HG03025 (cell line): ENCODE measurements around the gene AMOT.
"Not testable (repeated sequence)": the region's sequence is repeated elsewhere in the genome, so short reads cannot be mapped to it uniquely, and the experiment has no call there.

Experiments used
- ATAC-seq: cut with Tn5 transposase; IDR thresholded peaks from one replicate; pipeline ENCODE4 v1.9.1; 2021; ENCODE audit warnings: mild to moderate bottlenecking, moderate library complexity; ENCODE audit not compliant: unreplicated experiment, low FRiP score

Gene AMOT, protein sequence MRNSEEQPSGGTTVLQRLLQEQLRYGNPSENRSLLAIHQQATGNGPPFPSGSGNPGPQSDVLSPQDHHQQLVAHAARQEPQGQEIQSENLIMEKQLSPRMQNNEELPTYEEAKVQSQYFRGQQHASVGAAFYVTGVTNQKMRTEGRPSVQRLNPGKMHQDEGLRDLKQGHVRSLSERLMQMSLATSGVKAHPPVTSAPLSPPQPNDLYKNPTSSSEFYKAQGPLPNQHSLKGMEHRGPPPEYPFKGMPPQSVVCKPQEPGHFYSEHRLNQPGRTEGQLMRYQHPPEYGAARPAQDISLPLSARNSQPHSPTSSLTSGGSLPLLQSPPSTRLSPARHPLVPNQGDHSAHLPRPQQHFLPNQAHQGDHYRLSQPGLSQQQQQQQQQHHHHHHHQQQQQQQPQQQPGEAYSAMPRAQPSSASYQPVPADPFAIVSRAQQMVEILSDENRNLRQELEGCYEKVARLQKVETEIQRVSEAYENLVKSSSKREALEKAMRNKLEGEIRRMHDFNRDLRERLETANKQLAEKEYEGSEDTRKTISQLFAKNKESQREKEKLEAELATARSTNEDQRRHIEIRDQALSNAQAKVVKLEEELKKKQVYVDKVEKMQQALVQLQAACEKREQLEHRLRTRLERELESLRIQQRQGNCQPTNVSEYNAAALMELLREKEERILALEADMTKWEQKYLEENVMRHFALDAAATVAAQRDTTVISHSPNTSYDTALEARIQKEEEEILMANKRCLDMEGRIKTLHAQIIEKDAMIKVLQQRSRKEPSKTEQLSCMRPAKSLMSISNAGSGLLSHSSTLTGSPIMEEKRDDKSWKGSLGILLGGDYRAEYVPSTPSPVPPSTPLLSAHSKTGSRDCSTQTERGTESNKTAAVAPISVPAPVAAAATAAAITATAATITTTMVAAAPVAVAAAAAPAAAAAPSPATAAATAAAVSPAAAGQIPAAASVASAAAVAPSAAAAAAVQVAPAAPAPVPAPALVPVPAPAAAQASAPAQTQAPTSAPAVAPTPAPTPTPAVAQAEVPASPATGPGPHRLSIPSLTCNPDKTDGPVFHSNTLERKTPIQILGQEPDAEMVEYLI

GRCh38 chrX:112840382-112841113 is at the start of gene AMOT:
TSS of gene AMOT (minus strand) at chrX:112840831. CDS start at chrX:112823126, 17,705 bp downstream.
- ATAC-seq: peak; percentile 77

GRCh38 chrX:112889400-112889799 is 48.8 kb upstream of the AMOT start:
- no peak for ATAC-seq

- ATAC-seq: no peak
Observed at GRCh38 chrX:112888916-112889315, 48.3 kb upstream of the AMOT start.

DNA sequence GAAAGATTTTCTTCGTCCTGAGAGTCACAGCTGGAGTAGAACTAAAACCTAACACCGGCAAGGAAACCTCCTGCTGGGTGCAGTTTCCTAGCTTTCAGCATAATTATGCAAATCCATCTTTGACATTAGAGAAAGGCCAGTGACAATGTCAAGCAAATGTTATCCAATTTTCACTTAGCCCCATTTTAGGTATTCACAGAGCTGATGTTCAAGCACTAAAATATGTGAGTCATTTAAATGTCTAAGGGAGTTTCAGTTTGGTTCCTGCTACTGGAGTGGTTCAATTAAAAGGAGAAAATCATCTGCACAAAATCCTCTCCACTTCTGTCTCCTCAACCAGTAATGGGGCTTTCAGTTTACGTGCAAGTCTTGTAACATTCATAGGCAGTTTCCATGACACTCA is 37.1 kb upstream of the AMOT start:
- peak; percentile 71 for ATAC-seq

GRCh38 chrX:112874614-112875013 is 34.0 kb upstream of the AMOT start:
- ATAC-seq: peak; percentile 39

GRCh38 chrX:112874175-112874574 is 33.5 kb upstream of the AMOT start:
- no peak for ATAC-seq

- ATAC-seq: no peak
Observed at GRCh38 chrX:112868586-112868985, 28.0 kb upstream of the AMOT start.

GRCh38 chrX:112867570-112867969 is 26.9 kb upstream of the AMOT start:
- ATAC-seq: peak; percentile 66

DNA sequence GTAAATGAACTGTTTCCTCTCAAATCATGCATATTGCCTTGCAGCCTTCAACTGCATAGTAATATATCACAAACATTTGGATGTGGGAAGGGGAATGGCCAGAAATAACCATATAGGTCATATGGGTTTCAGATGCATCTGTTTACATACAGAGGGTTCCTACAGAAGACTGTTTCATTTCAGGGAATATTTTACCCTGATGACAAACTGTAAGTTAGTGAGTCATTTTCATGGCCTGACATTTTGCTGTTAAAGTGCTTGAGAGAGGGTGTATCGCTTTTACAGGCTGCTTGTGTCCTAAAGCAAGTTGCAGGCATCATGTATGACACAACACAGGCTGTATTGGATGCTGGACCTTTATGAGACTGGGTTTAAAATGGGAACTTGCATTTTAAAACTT is 25.5 kb upstream of the AMOT start:
- no peak for ATAC-seq

DNA sequence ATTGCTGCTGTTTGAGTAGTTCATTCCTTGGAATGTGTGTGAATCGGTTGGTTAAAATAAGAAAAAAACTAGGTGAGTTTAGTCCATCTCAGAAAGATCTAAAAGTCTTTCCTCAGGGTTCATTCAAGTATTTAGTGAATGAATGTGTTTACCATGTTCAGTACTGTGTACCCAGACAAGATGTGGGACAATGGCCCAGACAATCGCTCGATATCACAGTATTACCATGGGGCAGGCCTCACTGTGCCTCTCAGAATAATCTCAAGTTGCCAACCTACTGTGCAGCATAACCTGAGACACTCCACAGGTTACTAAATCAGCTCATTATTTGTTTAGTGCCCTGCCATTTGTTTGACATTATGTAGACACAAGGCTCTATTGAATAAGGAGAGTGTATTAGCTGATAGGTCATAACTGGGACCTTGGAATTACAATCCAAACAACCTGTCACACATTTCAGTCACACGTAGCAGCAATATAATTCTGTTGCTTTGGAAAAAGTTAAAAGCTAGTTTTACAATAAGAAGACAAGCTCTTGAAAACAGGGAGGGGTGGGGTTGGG is 24.9 kb upstream of the AMOT start:
- no peak for ATAC-seq

DNA sequence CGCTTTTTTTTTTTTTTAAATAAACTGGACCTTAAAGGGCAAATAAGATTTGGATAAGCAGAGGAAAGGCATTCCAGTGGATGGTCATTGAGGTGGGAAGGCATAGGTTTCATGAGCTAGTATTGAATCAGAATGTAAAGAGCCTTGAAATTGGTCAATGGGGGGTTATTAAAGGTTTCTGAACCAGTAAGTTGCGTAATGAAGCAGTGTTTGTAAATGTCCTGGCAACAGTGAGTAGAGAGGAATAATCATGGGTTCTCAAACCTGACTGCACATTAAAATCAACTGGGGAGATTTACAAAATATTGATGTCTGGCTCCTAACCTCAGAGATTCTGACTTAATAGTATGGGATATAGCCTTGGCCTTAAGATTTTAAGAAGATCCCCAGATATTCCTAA is 23.2 kb upstream of the AMOT start:
- no peak for ATAC-seq

- no peak for ATAC-seq
Observed at GRCh38 chrX:112857478-112857878, 16.8 kb upstream of the AMOT start.

- not testable (repeated sequence) for ATAC-seq
Observed at GRCh38 chrX:112854901-112855300, 14.3 kb upstream of the AMOT start.

- no peak for ATAC-seq
Observed at GRCh38 chrX:112852851-112853250, 12.2 kb upstream of the AMOT start.

DNA sequence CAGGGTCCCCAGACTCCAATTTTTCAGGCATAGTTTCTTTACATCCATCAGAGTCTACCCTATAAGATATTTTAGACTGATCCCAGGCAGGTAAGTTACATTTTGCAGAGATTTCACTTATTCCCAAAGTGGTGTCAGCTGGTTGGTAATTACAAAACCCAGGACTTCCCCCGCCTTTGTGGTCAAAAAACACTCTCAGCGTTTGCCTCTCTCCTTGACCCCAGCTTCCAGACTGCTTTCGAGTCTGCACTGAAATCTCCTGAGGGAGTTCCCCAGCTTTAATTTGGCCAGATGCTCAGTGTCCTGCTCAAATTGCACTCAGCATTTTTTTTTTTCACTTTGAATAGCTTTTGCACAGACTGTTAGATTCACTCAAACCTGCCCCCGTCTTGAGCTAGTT is 11.2 kb upstream of the AMOT start:
- peak; percentile 64 for ATAC-seq

GRCh38 chrX:112851161-112851779 is 10.6 kb upstream of the AMOT start:
- peak; percentile 93 for ATAC-seq

GRCh38 chrX:112849016-112849415 is 8.4 kb upstream of the AMOT start:
- ATAC-seq: no peak

GRCh38 chrX:112846782-112847181 is 6.2 kb upstream of the AMOT start:
- ATAC-seq: no peak

- no peak for ATAC-seq
Observed at GRCh38 chrX:112846187-112846586, 5.6 kb upstream of the AMOT start.

- no peak for ATAC-seq
Observed at GRCh38 chrX:112844250-112844649, 3.6 kb upstream of the AMOT start.
